Hippocampal formation (tissue), 2 donors: ENCODE data around the gene PRSS56.

Experiments used
- DNase-seq, 2 donors: peaks; one replicate each; lab custom pipeline; 2025; lab: John Stamatoyannopoulos, UW

The PRSS56 gene

GRCh38 chr2:232486558-232487384 is 33.4 kb upstream of the PRSS56 start:
- DNase-seq = no peak

- DNase-seq = no peak
These were observed 32.6 kb upstream of the PRSS56 start, which contains the start of gene ECEL1 for GRCh38 chr2:232487385-232488096. Gene ECEL1 (minus strand): TSS chr2:232487834. CDS start chr2:232486653, 1,181 bp downstream.

- DNase-seq = no peak
These were observed 32.0 kb upstream of the PRSS56 start for GRCh38 chr2:232488097-232488711.

GRCh38 chr2:232488721-232489300 is 31.4 kb upstream of the PRSS56 start:
- DNase-seq = no peak

GRCh38 chr2:232489516-232490220 is 30.5 kb upstream of the PRSS56 start:
- no peak for DNase-seq

- no peak for DNase-seq
These were observed 29.7 kb upstream of the PRSS56 start for GRCh38 chr2:232490221-232491138.

GRCh38 chr2:232491139-232491780 is 28.9 kb upstream of the PRSS56 start:
- no peak for DNase-seq

- no peak for DNase-seq
These were observed 27.8 kb upstream of the PRSS56 start for GRCh38 chr2:232492236-232492848.

- no peak for DNase-seq
These were observed 27.1 kb upstream of the PRSS56 start for GRCh38 chr2:232492963-232493700.

GRCh38 chr2:232493701-232494474 is 26.3 kb upstream of the PRSS56 start:
- no peak for DNase-seq

- DNase-seq = no peak
These were observed 25.6 kb upstream of the PRSS56 start for GRCh38 chr2:232494542-232494941.

GRCh38 chr2:232495292-232495691 is 24.9 kb upstream of the PRSS56 start:
- no peak for DNase-seq

GRCh38 chr2:232496501-232497270 is 23.5 kb upstream of the PRSS56 start:
- no peak for DNase-seq

- DNase-seq = no peak
These were observed 22.8 kb upstream of the PRSS56 start for GRCh38 chr2:232497348-232497747.

GRCh38 chr2:232498452-232498851 is 21.7 kb upstream of the PRSS56 start:
- no peak for DNase-seq

GRCh38 chr2:232501331-232501771 is 18.8 kb upstream of the PRSS56 start:
- DNase-seq = no peak

- no peak for DNase-seq
These were observed 18.3 kb upstream of the PRSS56 start for GRCh38 chr2:232501794-232502390.
